LHCN-M2 (cell line): Measurements from ENCODE around the gene CHRNB1. TPM values are rescaled to one million over a fixed set of nuclear protein-coding genes. Genes with fewer than 3 reads are reported as not detected.

Experiments used
- DNase-seq: peaks from one replicate; pipeline ENCODE4 v3.0.0-alpha.2; 2012; ENCODE audit warnings: low read depth
- total RNA-seq: library from RNA; depleted of rRNA; stranded (reverse); fragments of >200 nt; gene quantifications from 2 replicates; pipeline ENCODE4 v1.2.3, GENCODE V29; 2014

The CHRNB1 gene
- total RNA-seq, 1 experiment from 2014 or later: 60.3 TPM

- no peak for DNase-seq
Measured at GRCh38 chr17:7415784-7416183, 29.1 kb upstream of the CHRNB1 start.

- no peak for DNase-seq
Measured at GRCh38 chr17:7416323-7416722, 28.5 kb upstream of the CHRNB1 start.

- DNase-seq: no peak
Measured at GRCh38 chr17:7417056-7417655, 27.7 kb upstream of the CHRNB1 start.

GRCh38 chr17:7418472-7419152 lies 26.2 kb upstream of the CHRNB1 start:
- DNase-seq: no peak

GRCh38 chr17:7419819-7420610 lies 24.8 kb upstream of the CHRNB1 start, which contains the start of gene SPEM1:
Gene SPEM1 (plus strand): TSS chr17:7420324. CDS start chr17:7420385, 61 bp downstream.
- no peak for DNase-seq

- DNase-seq: no peak
Measured at GRCh38 chr17:7421186-7421585, 23.7 kb upstream of the CHRNB1 start.

- DNase-seq: no peak
Measured at GRCh38 chr17:7423679-7424078, 21.2 kb upstream of the CHRNB1 start.

- no peak for DNase-seq
Measured at GRCh38 chr17:7425316-7425715, 19.5 kb upstream of the CHRNB1 start, which contains the start of gene SPEM2. Gene SPEM2 (plus strand): TSS chr17:7425616. CDS start chr17:7425689, 73 bp downstream.

- DNase-seq: no peak
Measured at GRCh38 chr17:7425756-7426155, 19.1 kb upstream of the CHRNB1 start.

GRCh38 chr17:7426203-7426863 lies 18.5 kb upstream of the CHRNB1 start:
- DNase-seq: no peak

GRCh38 chr17:7426896-7427489 lies 17.9 kb upstream of the CHRNB1 start:
- DNase-seq: no peak

- no peak for DNase-seq
Measured at GRCh38 chr17:7427549-7427948, 17.3 kb upstream of the CHRNB1 start.

- DNase-seq: no peak
Measured at GRCh38 chr17:7428557-7428956, 16.3 kb upstream of the CHRNB1 start, which contains the start of gene SPEM3. Gene SPEM3 (plus strand): TSS chr17:7428857. CDS start chr17:7428903, 46 bp downstream.

GRCh38 chr17:7429722-7430121 lies 15.1 kb upstream of the CHRNB1 start:
- DNase-seq: no peak

- DNase-seq: no peak
Measured at GRCh38 chr17:7431231-7431630, 13.6 kb upstream of the CHRNB1 start.

- DNase-seq: no peak
Measured at GRCh38 chr17:7432296-7432695, 12.6 kb upstream of the CHRNB1 start.

GRCh38 chr17:7435676-7436555 lies 8.9 kb upstream of the CHRNB1 start:
- DNase-seq: no peak

- DNase-seq: peak; percentile 74
Measured at GRCh38 chr17:7436556-7437368, 8.1 kb upstream of the CHRNB1 start.

- no peak for DNase-seq
Measured at GRCh38 chr17:7437369-7437863, 7.4 kb upstream of the CHRNB1 start.
